ENCODE results near the gene RASSF8. TPM values are rescaled to one million over a fixed set of nuclear protein-coding genes. Genes with fewer than 3 reads are reported as not detected.
A peak's percentile ranks its signal among the peaks of the same experiment; 100 is the strongest.

Gene RASSF8
- total RNA-seq, 1 donor from 2014 or later: 23.0 TPM

DNA sequence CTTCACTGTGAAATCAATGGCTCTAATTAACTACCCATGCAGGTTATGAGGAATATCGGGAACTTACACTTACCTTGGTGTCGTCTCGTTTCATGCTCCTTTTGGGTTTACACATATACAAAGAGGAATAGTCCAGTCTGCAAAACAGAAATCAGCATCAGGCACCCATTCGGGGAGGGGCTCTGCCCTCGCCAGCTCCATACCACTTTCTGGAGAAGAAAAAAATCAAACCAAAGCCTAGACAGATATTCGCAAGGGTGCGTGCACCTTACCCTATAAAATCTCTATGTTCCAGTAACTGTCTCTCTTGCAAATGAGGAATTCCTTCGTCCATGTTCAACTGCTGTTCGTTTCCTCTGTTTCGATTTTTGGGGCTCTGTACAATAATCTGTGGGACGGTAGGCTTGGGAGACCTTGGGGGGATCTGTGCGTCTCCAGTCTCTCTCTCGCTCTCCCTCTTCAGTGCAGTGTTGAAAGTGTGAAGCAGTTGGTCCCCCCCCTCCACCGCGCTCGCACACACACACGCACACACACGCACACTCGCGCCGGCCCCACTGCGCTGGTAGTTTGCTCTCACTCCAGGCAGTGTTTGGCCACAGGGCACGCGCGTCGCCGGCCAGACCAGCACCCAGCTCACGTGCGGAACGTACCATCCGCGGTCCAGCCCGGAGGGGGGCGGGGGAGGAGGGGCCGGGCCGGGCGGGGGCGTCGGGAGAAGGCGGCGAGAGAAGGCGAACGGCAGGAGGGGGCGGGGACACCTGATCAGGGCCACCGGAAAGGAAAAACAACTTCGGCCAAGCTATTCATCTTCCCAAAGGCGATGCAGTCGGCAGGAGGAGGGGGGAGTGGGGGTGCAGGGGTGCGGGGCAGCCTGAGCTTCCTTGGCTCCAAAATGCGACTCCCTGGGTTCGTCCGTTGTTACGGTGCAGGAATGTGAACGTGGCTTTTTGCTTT, 166.2 kb downstream of the RASSF8 start, which contains the start of gene BHLHE41:
TSS of gene BHLHE41 (minus strand) at position 592 of the 954 bp plus-strand sequence. CDS start at position 334, 258 bp downstream.
- peak; percentile 93 for DNase-seq (ENCODE audit: low spot score)

DNA sequence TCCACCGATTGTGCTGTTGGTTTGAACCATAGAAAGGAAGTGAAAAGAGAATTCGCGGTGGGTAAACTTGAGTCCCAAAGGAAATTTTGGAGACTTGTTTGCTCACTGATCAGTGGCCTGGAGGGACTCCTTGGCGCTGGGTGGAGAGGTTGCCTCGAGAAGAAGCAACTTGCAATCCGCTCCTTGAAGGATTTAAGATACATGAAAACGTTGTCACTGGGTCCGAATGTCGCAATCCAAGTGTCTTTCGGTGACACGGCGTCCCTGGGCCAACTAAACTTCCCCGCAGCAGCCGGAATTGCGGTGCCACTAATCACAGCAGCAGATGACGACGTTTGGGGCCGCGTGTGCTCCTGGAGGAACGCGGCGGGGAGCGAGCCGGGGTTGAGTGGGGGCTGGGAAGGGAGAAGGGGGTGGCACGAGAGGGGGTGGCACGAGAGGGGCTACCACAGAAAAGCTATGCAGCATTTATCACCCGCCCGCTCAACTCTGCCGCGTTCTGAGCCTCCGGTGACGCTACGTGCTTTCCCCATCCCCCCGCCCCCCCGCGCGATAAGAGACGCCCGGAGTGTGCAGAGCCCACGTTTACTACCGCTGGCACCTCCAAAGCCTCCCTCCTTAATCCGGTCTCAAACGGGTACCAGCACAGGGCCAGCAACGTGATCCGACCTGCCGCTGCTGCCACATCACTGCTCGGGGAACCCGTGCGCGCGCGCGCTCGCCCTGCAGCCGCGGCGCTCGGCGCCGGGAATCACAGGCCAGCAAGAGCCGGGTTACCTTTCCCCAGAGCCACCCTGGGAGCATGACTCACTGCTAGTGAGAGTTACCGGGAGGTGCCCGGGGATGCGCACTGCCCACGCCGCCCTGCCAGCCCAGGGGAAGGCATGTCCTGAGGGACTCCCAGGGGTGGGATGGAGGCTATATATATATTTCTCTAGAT, 167.2 kb downstream of the RASSF8 start:
- peak; percentile 89 for DNase-seq (ENCODE audit: low spot score)

DNA sequence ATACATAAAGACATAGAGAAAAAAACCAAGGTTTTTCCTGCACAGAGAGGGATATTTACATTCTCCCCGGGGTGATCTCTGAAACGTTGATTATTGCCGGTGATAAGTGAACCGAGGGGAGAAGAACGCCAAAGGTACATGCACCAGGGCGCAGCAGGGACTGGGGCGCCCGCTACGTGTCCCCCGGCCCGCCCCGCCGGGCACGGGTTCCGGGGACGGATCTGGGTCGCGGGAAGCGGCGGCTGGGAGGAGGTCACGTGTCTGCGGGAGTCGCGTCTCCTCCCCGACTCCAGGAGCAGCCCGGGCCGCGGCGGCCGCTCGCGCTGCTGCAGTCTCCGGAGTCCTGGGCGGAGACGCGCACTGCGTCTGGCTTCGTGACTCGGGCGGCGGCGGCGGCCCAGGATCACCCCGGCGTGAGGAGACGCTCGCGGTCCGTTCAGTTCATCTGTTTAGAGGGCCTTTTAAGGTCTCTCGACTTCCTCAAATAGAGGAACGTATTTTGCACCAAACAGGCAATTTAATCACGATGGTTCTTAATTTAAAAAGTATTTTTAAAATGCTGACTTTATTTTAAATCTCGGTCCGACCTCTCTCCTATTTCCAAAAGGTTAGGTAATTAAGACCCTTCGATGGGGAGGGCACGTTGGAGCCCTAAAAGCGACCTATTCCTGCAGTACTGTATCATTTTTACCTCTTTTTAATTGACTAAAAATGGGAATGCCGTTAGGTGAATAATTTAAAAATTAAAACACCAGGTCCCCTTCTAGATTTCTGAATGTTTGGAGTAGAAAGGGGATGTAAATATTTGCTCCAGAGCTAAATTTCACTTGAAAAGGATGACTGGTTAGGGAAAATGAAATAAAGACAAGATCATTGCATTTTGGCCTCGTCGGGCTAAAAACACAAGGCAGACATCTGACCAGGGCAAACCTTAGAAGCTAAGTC, 168.1 kb downstream of the RASSF8 start:
- DNase-seq (ENCODE audit: low spot score): peak; percentile 90

DNA sequence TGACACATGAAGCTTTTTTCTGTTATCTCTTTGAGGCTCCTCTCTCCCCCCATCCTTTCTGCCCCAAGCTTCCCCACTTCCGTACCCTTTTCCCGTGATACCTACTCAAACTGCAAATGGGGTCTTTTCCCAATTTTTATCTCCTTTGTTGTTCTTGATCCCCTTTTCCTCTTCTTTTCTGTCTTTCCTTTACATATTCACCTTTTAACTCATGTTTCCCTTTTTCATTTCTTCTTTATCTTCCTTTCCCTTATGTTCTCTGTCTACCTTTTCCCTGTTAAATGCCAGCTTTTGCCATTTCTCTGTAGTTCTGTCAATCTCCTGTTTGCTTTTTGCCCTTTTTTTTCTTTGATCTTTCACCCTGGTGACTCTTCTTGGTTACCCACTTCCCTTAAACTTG, 168.9 kb downstream of the RASSF8 start:
- no peak for DNase-seq (ENCODE audit: low spot score)

DNA sequence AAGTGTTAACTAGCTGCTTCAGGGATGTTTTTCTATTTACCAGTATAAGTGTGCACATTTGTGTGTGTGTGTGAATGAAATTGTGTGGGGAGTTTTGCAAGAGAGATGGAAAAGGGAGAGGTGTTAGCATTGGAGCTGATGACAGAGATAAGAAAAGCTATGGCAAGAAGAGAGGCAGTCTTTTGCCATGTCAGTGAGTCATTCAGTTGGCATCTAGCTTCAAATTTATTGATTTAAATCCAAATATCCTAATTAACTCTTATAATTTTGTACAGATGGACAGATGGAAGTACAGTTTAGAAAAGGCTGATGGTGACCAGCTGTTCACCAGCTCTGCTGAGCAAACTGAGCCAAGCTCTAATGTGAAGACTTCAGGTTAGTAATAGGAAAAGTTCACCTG, 169.7 kb downstream of the RASSF8 start:
- DNase-seq (ENCODE audit: low spot score): no peak

Other genes starting within 250 kb of the RASSF8 start
- 186 TPM for gene BHLHE41, start 166.4 kb downstream of the RASSF8 start, total RNA-seq
- gene SSPN, start 236.9 kb downstream of the RASSF8 start, total RNA-seq: 38.5 TPM